HG03095 (cell line): Measurements from ENCODE around the gene NF1.
"Not testable (repeated sequence)": the region's sequence is repeated elsewhere in the genome, so short reads cannot be mapped to it uniquely, and the experiment has no call there.

Experiments
- ATAC-seq: cut with Tn5 transposase; IDR thresholded peaks from one replicate; pipeline ENCODE4 v1.9.1; 2021; ENCODE audit warnings: moderate library complexity; ENCODE audit not compliant: unreplicated experiment

The NF1 gene

GRCh38 chr17:31176143-31176542 lies 81.4 kb downstream of the NF1 start:
- not testable (repeated sequence) for ATAC-seq

- ATAC-seq = not testable (repeated sequence)
Observed at GRCh38 chr17:31178951-31179350, 84.2 kb downstream of the NF1 start.

- ATAC-seq = no peak
Observed at GRCh38 chr17:31195305-31195704, 100.5 kb downstream of the NF1 start.

- ATAC-seq = no peak
Observed at GRCh38 chr17:31198026-31198425, 103.2 kb downstream of the NF1 start.

GRCh38 chr17:31198666-31199065 lies 103.9 kb downstream of the NF1 start:
- not testable (repeated sequence) for ATAC-seq

- ATAC-seq = no peak
Observed at GRCh38 chr17:31200287-31200686, 105.5 kb downstream of the NF1 start.

GRCh38 chr17:31202968-31203367 lies 108.2 kb downstream of the NF1 start:
- no peak for ATAC-seq

- ATAC-seq = no peak
Observed at GRCh38 chr17:31211352-31212012, 116.7 kb downstream of the NF1 start.

GRCh38 chr17:31216031-31216751 lies 121.4 kb downstream of the NF1 start:
- ATAC-seq = no peak

GRCh38 chr17:31224366-31224765 lies 129.6 kb downstream of the NF1 start:
- no peak for ATAC-seq

- no peak for ATAC-seq
Observed at GRCh38 chr17:31225831-31226230, 131.1 kb downstream of the NF1 start.

- no peak for ATAC-seq
Observed at GRCh38 chr17:31226373-31226772, 131.6 kb downstream of the NF1 start.

GRCh38 chr17:31226950-31227349 lies 132.2 kb downstream of the NF1 start:
- ATAC-seq = no peak

GRCh38 chr17:31231852-31232251 lies 137.1 kb downstream of the NF1 start:
- no peak for ATAC-seq

- no peak for ATAC-seq
Observed at GRCh38 chr17:31235110-31235509, 140.3 kb downstream of the NF1 start.

GRCh38 chr17:31236137-31236536 lies 141.4 kb downstream of the NF1 start:
- no peak for ATAC-seq

- ATAC-seq = no peak
Observed at GRCh38 chr17:31236712-31237111, 141.9 kb downstream of the NF1 start.

- ATAC-seq = no peak
Observed at GRCh38 chr17:31241116-31241515, 146.3 kb downstream of the NF1 start.

GRCh38 chr17:31248986-31249834 lies 154.4 kb downstream of the NF1 start:
- ATAC-seq = no peak

GRCh38 chr17:31249835-31250141 lies 155.0 kb downstream of the NF1 start:
- no peak for ATAC-seq

GRCh38 chr17:31250229-31250628 lies 155.5 kb downstream of the NF1 start:
- ATAC-seq = no peak
